ENCODE results near the gene CPNE6. TPM values are rescaled to one million over a fixed set of nuclear protein-coding genes. Genes with fewer than 3 reads are reported as not detected.

Gene CPNE6
- total RNA-seq, 2 donors from 2014 or later, result 0.24 TPM; not detected in 1

DNA sequence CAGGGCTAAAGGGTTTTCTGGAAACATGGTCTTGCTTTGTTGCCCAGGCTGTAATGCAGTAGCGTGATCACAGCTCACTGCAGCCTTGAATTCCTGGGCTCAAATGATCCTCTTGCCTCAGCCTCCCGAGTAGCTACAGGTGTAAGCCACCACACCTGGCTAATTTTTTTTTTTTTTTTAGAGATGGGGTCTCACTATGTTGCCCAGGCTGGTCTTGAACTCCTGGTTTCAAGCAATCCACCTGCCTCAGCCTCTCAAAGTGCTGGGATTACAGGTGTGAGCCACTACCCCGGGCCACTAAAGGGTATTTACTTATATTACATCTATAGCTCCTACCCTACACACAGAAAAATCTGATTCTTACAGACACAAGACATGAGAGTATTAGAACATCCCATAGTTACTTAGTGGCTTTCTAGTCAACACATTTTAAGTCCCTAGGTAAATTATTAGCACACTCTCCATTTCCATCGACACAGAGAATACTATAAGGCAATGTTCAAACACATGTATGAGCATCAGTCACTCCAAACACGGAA lies 37.0 kb downstream of the CPNE6 start:
- H3K9me3 ChIP-seq, result no peaks in the 10 kb centered on the region
- no peak for DNase-seq (ENCODE audit: low spot score)
- no peak overlapping the region for H3K4me3 ChIP-seq
- TF ChIP-seq, protein P1, sequence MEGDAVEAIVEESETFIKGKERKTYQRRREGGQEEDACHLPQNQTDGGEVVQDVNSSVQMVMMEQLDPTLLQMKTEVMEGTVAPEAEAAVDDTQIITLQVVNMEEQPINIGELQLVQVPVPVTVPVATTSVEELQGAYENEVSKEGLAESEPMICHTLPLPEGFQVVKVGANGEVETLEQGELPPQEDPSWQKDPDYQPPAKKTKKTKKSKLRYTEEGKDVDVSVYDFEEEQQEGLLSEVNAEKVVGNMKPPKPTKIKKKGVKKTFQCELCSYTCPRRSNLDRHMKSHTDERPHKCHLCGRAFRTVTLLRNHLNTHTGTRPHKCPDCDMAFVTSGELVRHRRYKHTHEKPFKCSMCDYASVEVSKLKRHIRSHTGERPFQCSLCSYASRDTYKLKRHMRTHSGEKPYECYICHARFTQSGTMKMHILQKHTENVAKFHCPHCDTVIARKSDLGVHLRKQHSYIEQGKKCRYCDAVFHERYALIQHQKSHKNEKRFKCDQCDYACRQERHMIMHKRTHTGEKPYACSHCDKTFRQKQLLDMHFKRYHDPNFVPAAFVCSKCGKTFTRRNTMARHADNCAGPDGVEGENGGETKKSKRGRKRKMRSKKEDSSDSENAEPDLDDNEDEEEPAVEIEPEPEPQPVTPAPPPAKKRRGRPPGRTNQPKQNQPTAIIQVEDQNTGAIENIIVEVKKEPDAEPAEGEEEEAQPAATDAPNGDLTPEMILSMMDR (IDR thresholded peaks at IDR 0.05), result no peak
- no peaks in the 10 kb centered on the region for H3K36me3 ChIP-seq
- H3K4me1 ChIP-seq, result peaks cover 0 to 10% of the 10 kb centered on the region in 2 donors
- no peaks in the 10 kb centered on the region for H3K27me3 ChIP-seq
- H3K27ac ChIP-seq, result no peak overlapping the region

DNA sequence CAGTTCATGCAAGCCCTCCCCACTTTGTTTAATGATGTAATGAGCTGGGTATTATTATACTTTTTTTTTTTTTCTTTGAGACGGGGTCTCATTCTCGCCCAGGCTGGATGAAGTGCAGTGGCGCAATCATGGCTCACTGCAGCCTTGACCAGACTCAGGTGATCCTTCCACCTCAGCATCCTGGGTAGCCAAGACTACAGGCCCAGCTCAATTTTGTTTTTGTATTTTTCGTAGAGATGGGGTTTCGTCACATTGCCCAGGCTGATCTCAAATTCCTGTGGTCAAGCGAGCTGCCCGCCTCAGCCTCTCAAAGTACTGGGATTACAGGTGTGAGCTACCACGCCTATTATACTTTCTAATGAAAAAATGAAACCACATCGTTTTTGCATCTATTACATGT lies 38.7 kb downstream of the CPNE6 start:
- TF ChIP-seq, protein P1 (IDR thresholded peaks at IDR 0.05), result no peak
- H3K4me1 ChIP-seq, result peaks cover 0 to 12% of the 10 kb centered on the region in 2 donors
- H3K27ac ChIP-seq, result no peak overlapping the region
- no peak overlapping the region for H3K4me3 ChIP-seq
- H3K9me3 ChIP-seq, result no peaks in the 10 kb centered on the region
- no peaks in the 10 kb centered on the region for H3K36me3 ChIP-seq
- DNase-seq (ENCODE audit: low spot score), result no peak
- no peaks in the 10 kb centered on the region for H3K27me3 ChIP-seq

DNA sequence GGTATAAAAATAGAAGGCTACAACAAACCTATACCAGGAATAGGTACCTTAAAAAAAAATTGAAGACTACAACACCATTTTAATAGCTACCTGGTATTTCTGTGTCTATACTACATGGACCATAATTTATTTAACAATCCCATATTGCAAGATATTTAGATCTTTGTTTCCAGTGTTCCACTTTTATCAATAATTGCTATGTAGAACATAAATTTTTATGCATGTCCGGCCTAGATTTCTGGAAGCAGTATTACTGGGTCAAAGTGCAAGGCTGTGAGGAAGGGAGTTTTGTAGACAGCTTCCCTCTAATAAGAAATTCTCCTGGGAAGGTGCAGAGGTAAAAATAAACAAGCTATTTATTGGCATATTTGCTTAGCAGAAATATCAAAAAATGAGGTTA lies 39.2 kb downstream of the CPNE6 start:
- Histone ChIP-seq H3K4me1 (peaks cover 0 to 14% of the 10 kb centered on the region in 2 donors), H3K9me3 (no peaks in the 10 kb centered on the region), H3K36me3 (no peaks in the 10 kb centered on the region), H3K27ac (no peak overlapping the region), H3K4me3 (no peak overlapping the region), H3K27me3 (no peaks in the 10 kb centered on the region)
- no peak for DNase-seq (ENCODE audit: low spot score)
- TF ChIP-seq, protein P1 (IDR thresholded peaks at IDR 0.05), result no peak

DNA sequence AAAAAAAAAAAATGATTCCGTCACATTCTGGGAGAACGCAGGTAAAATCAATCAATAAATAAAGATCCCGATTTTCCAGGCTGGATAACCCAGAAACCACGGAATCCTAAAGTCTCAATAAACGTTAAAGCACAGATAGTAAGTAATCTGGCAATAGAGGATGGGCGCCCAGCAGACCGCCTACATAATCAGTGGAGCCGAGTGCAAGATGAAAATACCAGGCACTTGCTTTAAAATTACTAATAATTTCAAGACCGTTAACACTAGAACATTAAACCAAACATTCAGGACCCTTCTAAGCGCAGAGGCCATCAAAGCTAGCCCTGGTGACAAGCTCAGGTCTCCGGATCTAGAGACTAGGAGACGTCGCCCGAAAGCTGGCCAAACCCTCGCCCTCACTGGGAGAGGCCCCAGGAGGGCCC lies 42.0 kb downstream of the CPNE6 start:
- DNase-seq (ENCODE audit: low spot score), result no peak
- peaks cover 0 to 30% of the 10 kb centered on the region in 2 donors for H3K4me1 ChIP-seq
- peak overlapping the region; percentile 66 to 69 for H3K4me3 ChIP-seq
- no peaks in the 10 kb centered on the region for H3K9me3 ChIP-seq
- TF ChIP-seq, protein P1 (IDR thresholded peaks at IDR 0.05), result no peak
- peak overlapping the region; percentile 95 to 98 for H3K27ac ChIP-seq
- H3K36me3 ChIP-seq, result peaks cover 14% of the 10 kb centered on the region
- H3K27me3 ChIP-seq, result no peaks in the 10 kb centered on the region

DNA sequence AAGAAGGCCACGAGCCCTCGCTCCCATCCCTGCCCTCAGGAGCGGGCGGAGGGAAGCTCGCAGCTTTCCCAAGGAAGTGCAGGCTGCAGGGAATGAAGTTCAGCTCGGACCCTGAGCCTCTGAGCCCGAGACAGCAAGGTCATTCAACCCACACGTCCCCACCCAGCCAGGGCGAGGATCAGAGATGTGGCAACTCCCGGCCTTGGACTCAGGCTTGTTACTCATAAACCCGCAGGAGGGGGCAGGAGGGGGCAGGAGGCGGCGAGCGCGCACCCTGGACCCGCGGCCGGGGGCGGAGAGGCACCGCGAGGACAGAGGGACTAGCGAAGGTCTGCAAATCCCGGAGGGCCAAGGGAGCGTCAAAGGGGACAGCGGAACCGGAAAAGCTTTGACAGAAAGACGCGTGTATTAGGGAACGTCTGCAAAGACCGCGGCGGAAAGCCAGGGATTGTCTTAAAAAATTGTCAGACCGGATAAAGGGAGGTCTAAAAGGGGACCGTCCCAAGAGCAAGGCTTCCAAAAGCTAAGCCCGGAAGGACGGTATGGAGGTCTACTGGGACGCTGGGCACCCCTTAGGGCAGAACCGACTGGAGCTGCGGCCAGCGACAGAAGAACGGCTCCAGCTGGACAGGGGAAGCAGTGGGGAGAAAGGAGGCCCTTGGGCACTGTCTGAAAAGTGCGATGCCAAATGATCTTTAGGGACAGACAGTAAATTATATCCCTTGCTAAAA lies 42.6 kb downstream of the CPNE6 start:
- Histone ChIP-seq H3K4me1 (peaks cover 0 to 25% of the 10 kb centered on the region in 2 donors), H3K27me3 (no peaks in the 10 kb centered on the region), H3K9me3 (no peaks in the 10 kb centered on the region), H3K4me3 (peak overlapping the region; percentile 66 to 69), H3K36me3 (peaks cover 20% of the 10 kb centered on the region), H3K27ac (peak overlapping the region; percentile 95 to 98)
- TF ChIP-seq, protein P1 (IDR thresholded peaks at IDR 0.05), result peak in 1 of 2 donors; percentile 7
- peak; percentile 96 for DNase-seq (ENCODE audit: low spot score)
